NCI-H2196 (cell line): ENCODE results near the gene NDE1.
A peak's percentile ranks its signal among the peaks of the same experiment; 100 is the strongest.
"Not testable (repeated sequence)": the region's sequence is repeated elsewhere in the genome, so short reads cannot be mapped to it uniquely, and the experiment has no call there.

Source experiments
- DNase-seq: peaks from one replicate; lab custom pipeline; 2025; ENCODE audit not compliant: unreplicated experiment; lab: John Stamatoyannopoulos, UW

NDE1 gene

GRCh38 chr16:15650019-15650697, at the start of gene NDE1:
TSS of gene NDE1 (plus strand) at chr16:15650245. CDS start at chr16:15664779, 14,534 bp downstream.
- peak; percentile 92 for DNase-seq

- no peak for DNase-seq
Observed at GRCh38 chr16:15601212-15601879, 48.7 kb upstream of the NDE1 start.

DNA sequence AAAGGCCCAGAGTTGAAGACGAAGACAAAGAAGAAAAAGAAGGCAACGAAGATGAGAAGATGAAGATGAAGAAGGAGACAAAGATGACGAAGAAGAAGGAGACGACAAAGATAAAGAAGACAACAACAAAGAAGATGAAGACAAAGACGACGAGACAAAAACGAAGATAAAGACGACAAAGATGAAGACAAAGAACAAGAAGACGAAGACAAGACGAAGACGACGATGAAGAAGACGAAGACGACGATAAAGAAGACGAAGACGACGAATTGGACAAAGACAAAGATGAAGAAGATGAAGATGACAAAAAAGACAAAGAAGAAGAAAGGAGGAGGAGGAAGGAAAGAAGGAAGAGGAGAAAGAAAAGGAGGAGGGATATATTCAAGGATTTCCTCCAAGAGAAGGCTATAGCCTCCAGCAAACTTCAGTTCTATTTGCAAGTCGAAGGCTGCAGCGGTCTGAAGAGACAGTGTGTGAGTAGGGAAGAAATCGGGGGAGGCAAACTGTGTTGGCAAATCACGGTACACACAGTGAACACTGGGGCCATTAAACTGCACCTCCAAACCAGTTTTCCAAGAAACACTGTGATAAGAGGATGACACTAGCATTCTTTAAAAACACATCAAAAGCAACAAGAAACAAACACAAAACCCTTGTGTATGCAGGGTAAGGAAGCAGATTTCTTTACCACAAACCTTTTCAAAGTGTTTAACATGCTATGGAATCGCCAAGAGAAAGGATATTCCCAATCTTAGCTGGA, 47.6 kb upstream of the NDE1 start:
- no peak for DNase-seq

- DNase-seq, result no peak
Observed at GRCh38 chr16:15604460-15605440, 45.3 kb upstream of the NDE1 start.

DNA sequence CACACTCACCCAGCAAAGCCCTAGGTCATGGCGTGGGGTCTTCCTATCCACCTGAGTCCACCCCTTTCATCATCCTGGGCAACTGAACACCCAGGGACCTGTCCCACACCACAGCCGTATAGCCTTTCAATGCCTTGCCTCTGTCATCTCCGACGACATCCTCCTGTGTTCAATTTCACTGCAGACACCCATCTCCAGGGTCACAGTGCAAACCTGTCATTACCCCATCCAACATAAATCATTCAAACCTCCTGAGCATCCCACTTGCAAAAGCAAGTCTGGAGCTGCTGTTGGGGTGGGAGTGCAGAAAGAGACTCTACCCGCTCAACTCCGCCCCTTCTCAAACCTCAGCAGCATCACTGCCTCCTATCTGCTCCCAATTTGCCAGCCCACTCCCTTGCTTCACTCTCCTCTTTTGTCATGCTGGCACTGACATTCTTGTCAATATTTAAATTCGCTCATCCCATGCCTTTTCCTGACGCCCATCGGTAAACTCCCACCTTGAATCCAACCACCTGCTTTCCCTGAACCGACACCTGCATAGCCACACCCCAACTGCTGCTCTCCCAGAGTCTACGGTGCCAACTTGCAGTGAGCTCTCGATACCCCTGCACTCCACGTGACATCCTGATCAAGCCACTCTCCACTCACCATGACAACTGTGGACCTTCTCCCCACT, 44.1 kb upstream of the NDE1 start:
- no peak for DNase-seq

- no peak for DNase-seq
Observed at GRCh38 chr16:15606518-15607220, 43.4 kb upstream of the NDE1 start.

DNA sequence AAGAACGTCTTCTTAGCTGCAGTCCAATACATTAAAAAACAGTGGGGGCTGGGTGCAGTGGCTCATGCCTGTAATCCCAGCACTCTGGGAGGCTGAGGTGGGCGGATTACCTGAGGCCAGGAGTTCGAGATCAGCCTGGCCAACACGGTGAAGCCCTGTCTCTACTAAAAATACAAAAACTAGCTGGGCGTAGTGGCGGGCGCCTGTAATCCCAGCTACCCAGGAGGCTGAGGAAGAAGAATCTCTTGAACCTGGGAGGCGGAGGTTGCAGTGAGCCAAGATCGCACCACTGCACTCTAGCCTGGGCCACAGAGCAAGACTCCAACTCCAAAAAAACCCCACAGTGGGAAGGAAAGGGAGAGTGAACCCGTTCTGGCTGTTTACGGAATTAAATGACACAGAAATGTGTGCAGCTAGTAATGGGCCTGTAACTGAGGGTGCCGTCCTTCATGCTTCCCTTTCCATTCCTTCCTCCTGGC, 42.8 kb upstream of the NDE1 start:
- not testable (repeated sequence) for DNase-seq

DNA sequence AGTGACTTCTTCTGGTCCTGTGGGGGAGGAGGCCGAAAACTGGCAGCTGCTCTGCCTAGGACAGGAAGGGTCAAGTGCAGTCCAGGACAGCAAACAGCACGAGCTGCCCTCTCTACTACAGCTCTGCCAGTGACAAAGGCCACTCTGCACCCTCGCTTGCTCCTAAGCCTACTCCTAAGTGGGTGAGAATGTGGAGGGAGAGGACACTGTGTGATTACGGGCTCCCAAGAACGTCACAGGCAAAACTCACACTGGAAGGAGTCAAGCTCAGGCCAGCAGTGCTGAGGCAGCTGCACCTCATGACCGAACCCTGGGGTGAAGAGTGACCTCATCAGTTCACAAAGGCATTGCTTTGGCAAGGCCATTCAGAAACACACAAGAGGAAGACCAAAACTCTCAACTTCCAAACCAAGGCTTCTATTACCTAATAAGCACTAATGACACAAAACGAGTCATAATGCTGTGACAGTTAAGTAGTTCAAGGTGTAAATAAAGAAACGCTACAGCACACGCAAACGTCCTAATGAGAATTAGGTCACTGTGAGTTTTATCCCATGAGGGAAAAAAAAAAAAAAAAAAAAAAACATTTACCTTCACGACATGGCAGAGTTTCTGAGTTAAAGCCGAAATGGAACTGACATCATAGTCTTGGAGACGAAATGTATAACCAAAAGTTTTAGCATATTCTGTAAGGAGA, 42.2 kb upstream of the NDE1 start:
- DNase-seq, result peak; percentile 23

- no peak for DNase-seq
Observed at GRCh38 chr16:15608398-15609285, 41.4 kb upstream of the NDE1 start.

- no peak for DNase-seq
Observed at GRCh38 chr16:15609286-15609649, 40.8 kb upstream of the NDE1 start.

DNA sequence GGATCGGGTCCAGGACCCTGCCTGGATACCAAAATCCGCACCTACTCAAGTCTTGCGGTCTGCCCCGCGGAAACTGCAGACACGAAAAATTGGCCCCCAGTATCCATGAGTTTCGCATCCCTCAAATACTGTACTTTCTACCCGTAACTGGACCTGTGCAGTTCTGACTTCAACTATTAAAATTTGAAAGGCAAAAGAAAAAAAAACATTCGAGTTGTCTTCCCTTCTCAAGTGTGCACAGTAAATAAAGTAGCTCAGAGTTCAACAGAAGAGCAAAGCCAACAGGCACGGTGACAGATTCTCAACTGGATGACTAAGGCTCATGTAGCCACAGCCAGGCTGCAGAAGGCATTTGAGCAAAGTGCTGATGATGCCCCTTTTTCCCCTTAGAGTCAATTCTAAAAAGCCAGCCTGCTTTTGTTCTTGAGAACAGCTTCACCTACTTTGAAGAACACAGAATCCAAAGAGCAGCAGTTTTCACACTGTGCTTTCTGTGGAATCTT, 39.6 kb upstream of the NDE1 start:
- no peak for DNase-seq

DNA sequence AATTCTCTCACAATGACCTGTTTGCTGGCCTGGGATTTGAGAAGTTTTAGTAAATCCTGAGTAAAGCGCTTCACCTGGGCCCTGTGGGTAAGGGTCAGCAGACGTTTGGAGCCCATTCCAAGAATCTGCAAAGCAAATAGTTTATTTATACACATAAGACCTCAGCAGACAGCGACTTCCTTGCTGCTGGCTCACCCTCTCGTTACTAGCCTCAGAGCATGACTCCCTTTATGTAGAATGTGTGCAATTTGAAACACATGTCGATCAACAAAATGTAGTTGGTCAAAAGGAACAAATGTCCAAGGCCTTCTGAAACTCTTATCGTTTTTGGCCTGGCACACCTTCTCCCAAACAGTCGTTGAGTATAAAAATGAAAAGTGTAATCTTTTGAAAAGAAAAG, 38.4 kb upstream of the NDE1 start:
- DNase-seq, result no peak

DNA sequence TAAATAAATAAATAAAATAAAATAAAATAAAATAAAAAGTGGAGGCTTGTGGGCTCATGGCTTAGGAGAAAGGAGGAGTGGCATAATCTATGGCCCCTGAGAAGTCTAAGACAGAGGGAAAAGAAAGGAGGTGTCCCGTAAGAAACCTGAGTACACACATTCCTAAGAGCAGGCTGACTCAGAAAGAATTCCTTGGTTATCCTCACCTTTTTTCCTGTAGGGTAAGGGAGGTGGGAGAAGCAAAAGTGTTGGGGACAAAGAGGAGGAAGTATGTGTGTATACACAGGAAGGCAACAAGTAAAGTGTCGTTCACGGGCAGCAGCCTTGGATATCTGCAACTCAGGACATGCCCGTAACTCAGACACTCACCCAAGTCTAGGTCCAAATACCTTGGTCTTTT, 36.4 kb upstream of the NDE1 start:
- DNase-seq, result no peak

DNA sequence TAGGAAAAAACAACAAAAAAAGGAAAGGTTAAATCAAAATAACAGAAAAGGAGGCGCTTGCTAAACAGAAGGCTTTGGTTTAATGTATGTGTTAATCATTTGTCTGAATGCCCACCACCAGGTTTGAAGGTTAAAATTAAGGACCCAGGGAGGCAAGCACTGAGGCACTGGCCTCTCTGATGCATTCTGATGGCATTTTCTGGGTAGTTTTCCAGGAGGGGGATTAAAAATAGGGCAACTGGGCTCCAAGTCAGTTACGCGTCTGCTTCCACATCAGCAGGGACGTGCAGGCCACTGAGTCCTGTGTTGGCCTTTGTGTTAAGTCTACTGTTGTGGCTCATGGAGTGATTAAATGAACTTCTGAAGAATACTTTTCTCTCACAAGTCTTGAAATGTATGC, 34.0 kb upstream of the NDE1 start:
- no peak for DNase-seq

DNA sequence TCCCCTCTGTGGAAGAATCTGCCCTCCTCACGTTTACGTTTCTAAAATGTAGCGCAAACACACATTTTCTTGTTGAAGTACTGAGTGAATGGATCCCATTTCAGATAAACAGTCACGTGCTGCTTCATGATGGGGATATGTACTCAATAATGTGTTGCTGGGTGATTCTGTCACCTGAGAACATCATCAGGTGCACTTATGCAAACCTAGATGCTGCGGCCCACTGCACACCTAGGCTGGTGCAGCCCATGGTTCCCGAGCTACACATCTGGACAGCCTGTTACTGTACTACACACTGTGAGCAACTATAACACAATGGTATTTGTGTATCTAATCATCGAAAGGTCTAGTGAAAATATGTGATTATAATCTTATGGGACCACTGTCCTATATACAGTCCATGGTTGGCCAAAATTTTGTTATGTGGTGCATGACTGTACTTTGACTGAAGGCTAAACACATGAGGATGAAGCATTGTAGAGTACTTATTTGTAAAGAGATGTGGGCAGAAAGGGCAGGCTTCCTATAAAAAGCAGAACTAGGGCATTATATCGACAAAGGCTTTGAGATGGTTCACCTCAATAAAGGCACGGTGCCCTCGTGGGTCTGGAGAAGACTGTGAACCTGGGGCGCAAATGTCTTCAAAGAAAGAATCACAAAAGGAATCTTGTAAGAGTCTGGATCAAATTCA, 33.4 kb upstream of the NDE1 start:
- no peak for DNase-seq

- DNase-seq, result no peak
Observed at GRCh38 chr16:15617901-15618300, 32.1 kb upstream of the NDE1 start.

DNA sequence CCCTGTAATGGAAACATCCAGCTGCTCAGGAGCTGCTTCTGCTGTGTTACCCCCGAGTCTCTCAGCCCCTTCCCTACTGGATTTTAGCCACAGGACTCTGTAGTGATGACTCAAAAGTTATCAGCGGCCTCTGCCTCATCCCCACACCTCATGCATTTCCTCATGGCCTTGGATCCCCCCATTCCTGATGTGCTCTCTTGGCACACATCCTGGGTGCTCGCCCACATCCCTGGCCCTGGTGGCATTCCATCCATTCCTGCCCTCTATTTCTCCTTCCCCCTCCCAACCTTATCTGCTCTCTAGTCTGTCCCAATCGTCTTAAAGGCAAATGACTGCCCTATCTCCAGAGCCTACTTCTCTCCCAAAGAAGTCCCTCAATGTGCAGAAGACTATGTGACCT, 31.7 kb upstream of the NDE1 start:
- DNase-seq, result no peak
